ENCODE measurements around the gene TYROBP. TPM values are rescaled to one million over a fixed set of nuclear protein-coding genes. Genes with fewer than 3 reads are reported as not detected.

Gene TYROBP
- polyA plus RNA-seq, 1 experiment: not detected

- CTCF ChIA-PET: no interaction called here
- Histone ChIP-seq H3K27me3 (ENCODE audit: control insufficient read depth, insufficient read depth, low read length) (peaks cover 70% of the 10 kb centered on the region), H3K9me3 (ENCODE audit: control insufficient read depth, insufficient read depth, low read length) (no peaks in the 10 kb centered on the region; the same call in 1 of the 2 replicates), H3K4me3 (ENCODE audit: low read depth, low read length) (no peak overlapping the region), H3K27ac (ENCODE audit: low read depth, low read length) (no peak overlapping the region)
- DNase-seq (ENCODE audit: low read depth, low spot score): no peak
- POLR2A ChIA-PET: no interaction called here
- no peak for TF ChIP-seq CTCF (IDR thresholded peaks at IDR 0.05; ENCODE audit: low read depth, low read length)
Measured at GRCh38 chr19:35860436-35860817, 47.7 kb downstream of the TYROBP start.

GRCh38 chr19:35859414-35859813, 48.7 kb downstream of the TYROBP start:
- H3K27me3 ChIP-seq (ENCODE audit: control insufficient read depth, insufficient read depth, low read length): peaks cover 76% of the 10 kb centered on the region
- no peak overlapping the region for H3K4me3 ChIP-seq (ENCODE audit: low read depth, low read length)
- POLR2A ChIA-PET: no interaction called here
- no peak for TF ChIP-seq CTCF (IDR thresholded peaks at IDR 0.05; ENCODE audit: low read depth, low read length)
- no peak for DNase-seq (ENCODE audit: low read depth, low spot score)
- no peaks in the 10 kb centered on the region; the same call in 1 of the 2 replicates for H3K9me3 ChIP-seq (ENCODE audit: control insufficient read depth, insufficient read depth, low read length)
- CTCF ChIA-PET: interaction anchor here (0.6 kb wide), 1 partner anchor 86 kb away, joined by 3 read pairs; no protein-coding TSS in a partner anchor
- H3K27ac ChIP-seq (ENCODE audit: low read depth, low read length): no peak overlapping the region

- Histone ChIP-seq H3K9me3 (ENCODE audit: control insufficient read depth, insufficient read depth, low read length) (no peaks in the 10 kb centered on the region; the same call in 1 of the 2 replicates), H3K27me3 (ENCODE audit: control insufficient read depth, insufficient read depth, low read length) (peaks cover 79% of the 10 kb centered on the region), H3K27ac (ENCODE audit: low read depth, low read length) (no peak overlapping the region), H3K4me3 (ENCODE audit: low read depth, low read length) (no peak overlapping the region)
- DNase-seq (ENCODE audit: low read depth, low spot score): no peak
- ChIA-PET CTCF (no interaction called here), POLR2A (no interaction called here)
- TF ChIP-seq CTCF (IDR thresholded peaks at IDR 0.05; ENCODE audit: low read depth, low read length): no peak
Measured at GRCh38 chr19:35858311-35858710, 49.8 kb downstream of the TYROBP start.

GRCh38 chr19:35856546-35857149, 51.4 kb downstream of the TYROBP start, which contains the start of gene KIRREL2:
KIRREL2 (plus strand) TSS chr19:35856911; CDS start chr19:35857120, 209 bp downstream.
- no peaks in the 10 kb centered on the region; the same call in 1 of the 2 replicates for H3K9me3 ChIP-seq (ENCODE audit: control insufficient read depth, insufficient read depth, low read length)
- H3K27ac ChIP-seq (ENCODE audit: low read depth, low read length): no peak within 1 kb of the TSS
- no peak for TF ChIP-seq CTCF (IDR thresholded peaks at IDR 0.05; ENCODE audit: low read depth, low read length)
- peak within 1 kb of the TSS; percentile 48 for H3K4me3 ChIP-seq (ENCODE audit: low read depth, low read length)
- ChIA-PET CTCF (no interaction called here), POLR2A (no interaction called here)
- H3K27me3 ChIP-seq (ENCODE audit: control insufficient read depth, insufficient read depth, low read length): peaks cover 75% of the 10 kb centered on the region
- DNase-seq (ENCODE audit: low read depth, low spot score): no peak

Small RNAs within 50 kb of the gene (small RNA-seq; reads per million reads assigned to genes)
- gene AF038458.1 (ENCODE audit: insufficient read length, low read depth): not detected
- not detected for gene RN7SL402P (ENCODE audit: insufficient read length, low read depth)

Other genes starting within 250 kb of the TYROBP start
- gene UPK1A, start 241.8 kb downstream of the TYROBP start, polyA plus RNA-seq (2011; rRNA removed): 0.07 TPM in 1 of 2 replicates, not detected in the other
- gene ZBTB32, start 203.7 kb downstream of the TYROBP start, polyA plus RNA-seq (2011; rRNA removed): not detected in 2 replicates
- gene KMT2B, start 190.3 kb downstream of the TYROBP start, polyA plus RNA-seq (2011; rRNA removed): 6.1 and 8.7 TPM in 2 replicates
- 1.3 and 2.0 TPM in 2 replicates for gene IGFLR1, start 165.8 kb downstream of the TYROBP start, polyA plus RNA-seq (2011; rRNA removed)
- gene U2AF1L4, start 162.9 kb downstream of the TYROBP start, polyA plus RNA-seq (2011; rRNA removed): 10.2 and 11.8 TPM in 2 replicates
- 41.0 and 52.7 TPM in 2 replicates for gene PSENEN, start 162.6 kb downstream of the TYROBP start, polyA plus RNA-seq (2011; rRNA removed)
- 5.5 and 7.6 TPM in 2 replicates for gene LIN37, start 159.7 kb downstream of the TYROBP start, polyA plus RNA-seq (2011; rRNA removed)
- gene HSPB6, start 151.3 kb downstream of the TYROBP start, polyA plus RNA-seq (2011; rRNA removed): 31.7 and 46.5 TPM in 2 replicates
- 5.2 and 7.1 TPM in 2 replicates for gene PROSER3, start 150.1 kb downstream of the TYROBP start, polyA plus RNA-seq (2011; rRNA removed)
- 0.82 and 1.2 TPM in 2 replicates for gene ARHGAP33, start 132.7 kb downstream of the TYROBP start, polyA plus RNA-seq (2011; rRNA removed)
- gene PRODH2, start 95.5 kb downstream of the TYROBP start, polyA plus RNA-seq (2011; rRNA removed): not detected in 2 replicates
- not detected in 2 replicates for gene NPHS1, start 55.8 kb downstream of the TYROBP start, polyA plus RNA-seq (2011; rRNA removed)
- gene KIRREL2, start 51.4 kb downstream of the TYROBP start, polyA plus RNA-seq (2011; rRNA removed): not detected in 2 replicates
- 6.8 and 10.9 TPM in 2 replicates for gene APLP1, start 39.7 kb downstream of the TYROBP start, polyA plus RNA-seq (2011; rRNA removed)
- 1.5 and 2.3 TPM in 2 replicates for gene NFKBID, start 7.8 kb downstream of the TYROBP start, polyA plus RNA-seq (2011; rRNA removed)
- gene HCST, start 5.8 kb downstream of the TYROBP start, polyA plus RNA-seq (2011; rRNA removed): 0.31 and 0.42 TPM in 2 replicates
- gene LRFN3, start 28.1 kb upstream of the TYROBP start, polyA plus RNA-seq (2011; rRNA removed): 0.69 and 1.1 TPM in 2 replicates
- 7.5 and 8.3 TPM in 2 replicates for gene SDHAF1, start 86.9 kb upstream of the TYROBP start, polyA plus RNA-seq (2011; rRNA removed)
- 0.07 and 0.14 TPM in 2 replicates for gene SYNE4, start 100.5 kb upstream of the TYROBP start, polyA plus RNA-seq (2011; rRNA removed)
- gene ALKBH6, start 105.9 kb upstream of the TYROBP start, polyA plus RNA-seq (2011; rRNA removed): 20.7 and 21.2 TPM in 2 replicates
- gene CLIP3, start 124.6 kb upstream of the TYROBP start, polyA plus RNA-seq (2011; rRNA removed): 18.1 and 29.4 TPM in 2 replicates
- 3.9 and 5.6 TPM in 2 replicates for gene THAP8, start 146.0 kb upstream of the TYROBP start, polyA plus RNA-seq (2011; rRNA removed)
- gene WDR62, start 146.6 kb upstream of the TYROBP start, polyA plus RNA-seq (2011; rRNA removed): 1.1 and 1.2 TPM in 2 replicates
- gene OVOL3, start 202.8 kb upstream of the TYROBP start, polyA plus RNA-seq (2011; rRNA removed): not detected in 2 replicates
- gene POLR2I, start 206.6 kb upstream of the TYROBP start, polyA plus RNA-seq (2011; rRNA removed): 37.7 and 62.9 TPM in 2 replicates
- 186 and 204 TPM in 2 replicates for gene TBCB, start 207.2 kb upstream of the TYROBP start, polyA plus RNA-seq (2011; rRNA removed)
- 895 and 966 TPM in 2 replicates for gene CAPNS1, start 231.8 kb upstream of the TYROBP start, polyA plus RNA-seq (2011; rRNA removed)
- 6.8 and 15.0 TPM in 2 replicates for gene COX7A1, start 244.2 kb upstream of the TYROBP start, polyA plus RNA-seq (2011; rRNA removed)

Data from AG04450 (cell line).